Neural cell (in vitro differentiated cells): ENCODE results near the gene TMEM132A. TPM values are rescaled to one million over a fixed set of nuclear protein-coding genes. Genes with fewer than 3 reads are reported as not detected.

Source experiments
- H2AFZ ChIP-seq: fragments of 200-600, 300-800 bp; sonication (generic), shearing (Covaris generic); 2 replicates; pipeline ENCODE4 v1.6.0; 2014; ENCODE audit warnings: low read depth, mild to moderate bottlenecking, antibody characterized with exemption, low read length, moderate library complexity
- H3F3A ChIP-seq: fragments of 200-600 bp; shearing (Covaris generic); 2 replicates; pipeline ENCODE4 v1.6.1; 2016; ENCODE audit warnings: mild to moderate bottlenecking, moderate library complexity, mixed read lengths, antibody characterized with exemption, low read length; ENCODE audit not compliant: insufficient read depth, poor library complexity, severe bottlenecking
- H3K27ac ChIP-seq: fragments of 200-600, 300-800 bp; sonication (generic), shearing (Covaris generic); 2 replicates; pipeline ENCODE4 v1.5.1; 2014; ENCODE audit warnings: mild to moderate bottlenecking, low read length, moderate library complexity
- H3K27me3 ChIP-seq: fragments of 300-800, 200-600 bp; sonication (generic), shearing (Covaris generic); 2 replicates; pipeline ENCODE4 v1.6.0; 2014; ENCODE audit warnings: mild to moderate bottlenecking, low read depth, low read length, moderate library complexity; ENCODE audit not compliant: insufficient read depth
- H3K36me3 ChIP-seq: fragments of 300-800, 200-600 bp; sonication (generic), shearing (Covaris generic); 2 replicates; pipeline ENCODE4 v1.5.1; 2014; ENCODE audit warnings: mild to moderate bottlenecking, antibody characterized with exemption, low read length, moderate library complexity; ENCODE audit not compliant: insufficient read depth
- H3K4me2 ChIP-seq: fragments of 300-800, 200-600 bp; sonication (generic), shearing (Covaris generic); 2 replicates; pipeline ENCODE4 v1.6.0; 2014; ENCODE audit warnings: mild to moderate bottlenecking, low read length
- H3K4me3 ChIP-seq: fragments of 300-800, 200-600 bp; sonication (generic), shearing (Covaris generic); 2 replicates; pipeline ENCODE4 v1.5.1; 2014; ENCODE audit warnings: mild to moderate bottlenecking, low read length, moderate library complexity
- H3K79me2 ChIP-seq: fragments of 200-600 bp; shearing (Covaris generic); replicated peaks from 2 replicates; pipeline ENCODE4 v1.6.0; 2014; ENCODE audit warnings: mild to moderate bottlenecking, low read length, moderate library complexity; ENCODE audit not compliant: insufficient read depth
- H3K9ac ChIP-seq: fragments of 300-800, 200-600 bp; sonication (generic), shearing (Covaris generic); 2 replicates; pipeline ENCODE4 v1.6.1; 2016; ENCODE audit warnings: mild to moderate bottlenecking, low read length, mixed read lengths
- H3K9me2 ChIP-seq: fragments of 200-600 bp; shearing (Covaris generic); 2 replicates; pipeline ENCODE4 v1.6.1; 2016; ENCODE audit warnings: mild to moderate bottlenecking, low read length, mixed read lengths; ENCODE audit not compliant: insufficient read depth
- H3K9me3 ChIP-seq: fragments of 200-600, 300-800 bp; sonication (generic), shearing (Covaris generic); 2 replicates; pipeline ENCODE4 v1.6.1; 2016; ENCODE audit warnings: mild to moderate bottlenecking, mixed run types, low read length, moderate library complexity, mixed read lengths
- H4K20me1 ChIP-seq: fragments of 200-600 bp; shearing (Covaris generic); 2 replicates; pipeline ENCODE4 v1.6.1; 2016; ENCODE audit warnings: mild to moderate bottlenecking, mixed run types; ENCODE audit not compliant: insufficient read depth
- EP300 ChIP-seq: fragments of 450-650 bp; conservative IDR thresholded peaks from 2 replicates; pipeline ENCODE4 v1.6.1; 2014; ENCODE audit warnings: antibody characterized with exemption, mild to moderate bottlenecking, moderate library complexity; ENCODE audit not compliant: poor library complexity, severe bottlenecking
- EZH2 ChIP-seq: fragments of 200-600, 300-800 bp; shearing (Covaris generic), sonication (generic); IDR thresholded peaks from 2 replicates; pipeline ENCODE4 v1.6.1; 2014; ENCODE audit warnings: antibody characterized with exemption, low read length, borderline replicate concordance, mild to moderate bottlenecking; ENCODE audit not compliant: insufficient read depth, poor library complexity, severe bottlenecking
- MXI1 ChIP-seq: fragments of 450-650 bp; conservative IDR thresholded peaks from 2 replicates; pipeline ENCODE4 v1.6.1; 2014; ENCODE audit warnings: antibody characterized with exemption, mild to moderate bottlenecking; ENCODE audit not compliant: poor library complexity, severe bottlenecking
- POLR2AphosphoS5 ChIP-seq: IDR thresholded peaks from 2 replicates; pipeline ENCODE4 v1.6.1; 2012
- RAD21 ChIP-seq: fragments of 450-650 bp; conservative IDR thresholded peaks from 2 replicates; pipeline ENCODE4 v1.6.1; 2014; ENCODE audit warnings: antibody characterized with exemption, mild to moderate bottlenecking, moderate library complexity
- SMC3 ChIP-seq: fragments of 450-650 bp; conservative IDR thresholded peaks from 2 replicates; pipeline ENCODE4 v1.6.1; 2014; ENCODE audit warnings: antibody characterized with exemption, mild to moderate bottlenecking, moderate library complexity; ENCODE audit not compliant: poor library complexity
- TAF1 ChIP-seq: IDR thresholded peaks from 2 replicates; pipeline ENCODE4 v1.6.1; 2012; ENCODE audit warnings: low read depth
- polyA plus RNA-seq: library from polyadenylated mRNA; depleted of rRNA; stranded (reverse); fragments of >200 nt; gene quantifications from 2 replicates; pipeline ENCODE4 v1.2.3, GENCODE V29; 2014
- TF ChIP-seq, protein P1 (sequence below): fragments of 450-650 bp; IDR thresholded peaks from 2 replicates; pipeline ENCODE4 v1.5.1; 2014; ENCODE audit warnings: antibody characterized with exemption, mild to moderate bottlenecking, moderate library complexity; ENCODE audit not compliant: poor library complexity, severe bottlenecking
- TF ChIP-seq, protein P2 (sequence below): IDR thresholded peaks from 2 replicates; pipeline ENCODE4 v1.6.1; 2012; ENCODE audit warnings: borderline replicate concordance

TMEM132A gene
- polyA plus RNA-seq, 1 donor from 2014 or later, result 215 TPM

DNA sequence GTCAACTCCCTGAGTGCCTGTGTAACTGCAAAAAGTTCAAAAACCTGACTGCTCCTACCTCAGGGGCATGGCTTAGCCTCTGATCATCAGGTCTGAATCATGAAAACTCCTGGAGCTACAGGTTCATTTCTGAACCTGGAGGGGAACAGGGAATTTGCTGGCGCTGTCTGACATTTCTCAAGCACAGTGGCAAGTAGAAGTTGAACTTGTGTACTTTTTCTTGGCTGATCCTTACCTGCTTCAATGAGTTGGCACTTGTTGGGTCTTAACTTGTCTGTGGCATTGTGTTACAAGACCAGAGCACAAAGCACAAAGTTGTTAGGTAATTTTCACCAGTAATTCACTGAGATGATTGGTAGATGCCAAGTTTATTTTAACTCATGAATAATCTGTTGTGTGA lies 7.0 kb upstream of the TMEM132A start:
- Histone ChIP-seq H3K9me2 (no peaks in the 10 kb centered on the region), H3K27ac (no peak overlapping the region), H3K9me3 (no peaks in the 10 kb centered on the region), H3K27me3 (no peaks in the 10 kb centered on the region), H3K4me2 (no peak overlapping the region), H4K20me1 (no peaks in the 10 kb centered on the region), H2AFZ (no peak overlapping the region), H3K36me3 (no peaks in the 10 kb centered on the region), H3K9ac (no peak overlapping the region), H3F3A (peaks cover 3% of the 10 kb centered on the region), H3K79me2 (peaks cover 40% of the 10 kb centered on the region), H3K4me3 (no peak overlapping the region)
- TF ChIP-seq EP300, result no peak
- TF ChIP-seq RAD21, result no peak
- TF ChIP-seq, protein P1, sequence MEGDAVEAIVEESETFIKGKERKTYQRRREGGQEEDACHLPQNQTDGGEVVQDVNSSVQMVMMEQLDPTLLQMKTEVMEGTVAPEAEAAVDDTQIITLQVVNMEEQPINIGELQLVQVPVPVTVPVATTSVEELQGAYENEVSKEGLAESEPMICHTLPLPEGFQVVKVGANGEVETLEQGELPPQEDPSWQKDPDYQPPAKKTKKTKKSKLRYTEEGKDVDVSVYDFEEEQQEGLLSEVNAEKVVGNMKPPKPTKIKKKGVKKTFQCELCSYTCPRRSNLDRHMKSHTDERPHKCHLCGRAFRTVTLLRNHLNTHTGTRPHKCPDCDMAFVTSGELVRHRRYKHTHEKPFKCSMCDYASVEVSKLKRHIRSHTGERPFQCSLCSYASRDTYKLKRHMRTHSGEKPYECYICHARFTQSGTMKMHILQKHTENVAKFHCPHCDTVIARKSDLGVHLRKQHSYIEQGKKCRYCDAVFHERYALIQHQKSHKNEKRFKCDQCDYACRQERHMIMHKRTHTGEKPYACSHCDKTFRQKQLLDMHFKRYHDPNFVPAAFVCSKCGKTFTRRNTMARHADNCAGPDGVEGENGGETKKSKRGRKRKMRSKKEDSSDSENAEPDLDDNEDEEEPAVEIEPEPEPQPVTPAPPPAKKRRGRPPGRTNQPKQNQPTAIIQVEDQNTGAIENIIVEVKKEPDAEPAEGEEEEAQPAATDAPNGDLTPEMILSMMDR, result no peak
- TF ChIP-seq EZH2, result no peak
- TF ChIP-seq SMC3, result no peak
- TF ChIP-seq POLR2AphosphoS5, result no peak
- TF ChIP-seq MXI1, result no peak
- TF ChIP-seq, protein P2, sequence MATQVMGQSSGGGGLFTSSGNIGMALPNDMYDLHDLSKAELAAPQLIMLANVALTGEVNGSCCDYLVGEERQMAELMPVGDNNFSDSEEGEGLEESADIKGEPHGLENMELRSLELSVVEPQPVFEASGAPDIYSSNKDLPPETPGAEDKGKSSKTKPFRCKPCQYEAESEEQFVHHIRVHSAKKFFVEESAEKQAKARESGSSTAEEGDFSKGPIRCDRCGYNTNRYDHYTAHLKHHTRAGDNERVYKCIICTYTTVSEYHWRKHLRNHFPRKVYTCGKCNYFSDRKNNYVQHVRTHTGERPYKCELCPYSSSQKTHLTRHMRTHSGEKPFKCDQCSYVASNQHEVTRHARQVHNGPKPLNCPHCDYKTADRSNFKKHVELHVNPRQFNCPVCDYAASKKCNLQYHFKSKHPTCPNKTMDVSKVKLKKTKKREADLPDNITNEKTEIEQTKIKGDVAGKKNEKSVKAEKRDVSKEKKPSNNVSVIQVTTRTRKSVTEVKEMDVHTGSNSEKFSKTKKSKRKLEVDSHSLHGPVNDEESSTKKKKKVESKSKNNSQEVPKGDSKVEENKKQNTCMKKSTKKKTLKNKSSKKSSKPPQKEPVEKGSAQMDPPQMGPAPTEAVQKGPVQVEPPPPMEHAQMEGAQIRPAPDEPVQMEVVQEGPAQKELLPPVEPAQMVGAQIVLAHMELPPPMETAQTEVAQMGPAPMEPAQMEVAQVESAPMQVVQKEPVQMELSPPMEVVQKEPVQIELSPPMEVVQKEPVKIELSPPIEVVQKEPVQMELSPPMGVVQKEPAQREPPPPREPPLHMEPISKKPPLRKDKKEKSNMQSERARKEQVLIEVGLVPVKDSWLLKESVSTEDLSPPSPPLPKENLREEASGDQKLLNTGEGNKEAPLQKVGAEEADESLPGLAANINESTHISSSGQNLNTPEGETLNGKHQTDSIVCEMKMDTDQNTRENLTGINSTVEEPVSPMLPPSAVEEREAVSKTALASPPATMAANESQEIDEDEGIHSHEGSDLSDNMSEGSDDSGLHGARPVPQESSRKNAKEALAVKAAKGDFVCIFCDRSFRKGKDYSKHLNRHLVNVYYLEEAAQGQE, result no peak
- no peak for TF ChIP-seq TAF1

DNA sequence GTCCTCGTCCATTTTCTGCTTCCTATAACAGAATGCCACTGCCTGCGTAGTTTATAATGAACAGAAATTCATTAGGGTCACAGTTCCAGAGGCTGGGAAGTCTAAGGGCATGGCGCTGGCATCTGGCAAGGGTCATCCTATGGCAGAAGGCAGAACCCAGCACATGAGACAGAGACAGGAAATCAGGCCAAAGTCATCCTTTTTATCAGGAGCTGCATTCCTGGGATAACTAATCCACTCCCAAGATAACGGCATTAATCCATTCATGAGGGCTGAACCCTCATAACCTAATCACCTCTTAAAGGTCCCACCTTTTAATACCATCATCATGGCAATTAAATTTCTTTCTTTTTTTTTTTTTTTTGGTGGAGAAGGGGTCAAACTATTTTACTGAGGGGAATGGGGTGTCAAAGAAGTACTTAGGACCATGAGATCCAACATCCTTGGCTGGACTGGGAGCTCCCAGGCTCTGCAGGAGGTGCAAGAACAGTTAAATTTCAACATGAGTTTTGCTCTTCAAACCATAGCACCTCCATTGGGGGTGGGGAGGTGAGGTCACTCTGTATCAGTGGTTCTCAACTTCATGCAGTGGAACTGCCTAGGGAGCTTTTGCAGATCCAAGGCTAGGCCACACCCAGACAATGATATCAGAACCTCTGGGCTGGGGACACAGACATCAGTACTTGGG lies 5.9 kb upstream of the TMEM132A start:
- Histone ChIP-seq H3F3A (no peaks in the 10 kb centered on the region), H3K79me2 (peaks cover 40% of the 10 kb centered on the region), H3K27ac (no peak overlapping the region), H3K9ac (no peak overlapping the region), H3K4me2 (no peak overlapping the region), H2AFZ (no peak overlapping the region), H3K4me3 (no peak overlapping the region), H3K9me3 (no peaks in the 10 kb centered on the region), H3K27me3 (no peaks in the 10 kb centered on the region), H3K36me3 (no peaks in the 10 kb centered on the region), H4K20me1 (no peaks in the 10 kb centered on the region), H3K9me2 (no peaks in the 10 kb centered on the region)
- no peak for TF ChIP-seq EZH2
- TF ChIP-seq, protein P1, result no peak
- TF ChIP-seq, protein P2, result no peak
- TF ChIP-seq MXI1, result no peak
